Endometrial microvascular endothelial cells (primary cell): ENCODE data around the gene RAB5IF. TPM values are rescaled to one million over a fixed set of nuclear protein-coding genes. Genes with fewer than 3 reads are reported as not detected.
"Not testable (repeated sequence)": the region's sequence is repeated elsewhere in the genome, so short reads cannot be mapped to it uniquely, and the experiment has no call there.

Source experiments
- in situ Hi-C: cut with HindIII; loops from 2 replicates; pipeline ENCODE4 v1.10.0; 2017; ENCODE audit warnings: low sequenced_read_pairs, low pct_unique_long_range_greater_than_20kb; ENCODE audit errors: inconsistent ontology term
- total RNA-seq: library from RNA; depleted of rRNA; stranded (reverse); fragments of >200 nt; gene quantifications from one replicate; pipeline ENCODE4 v1.2.3, GENCODE V29; 2015; ENCODE audit errors: inconsistent ontology term

RAB5IF gene
- total RNA-seq, 1 donor from 2014 or later: 183 TPM

DNA sequence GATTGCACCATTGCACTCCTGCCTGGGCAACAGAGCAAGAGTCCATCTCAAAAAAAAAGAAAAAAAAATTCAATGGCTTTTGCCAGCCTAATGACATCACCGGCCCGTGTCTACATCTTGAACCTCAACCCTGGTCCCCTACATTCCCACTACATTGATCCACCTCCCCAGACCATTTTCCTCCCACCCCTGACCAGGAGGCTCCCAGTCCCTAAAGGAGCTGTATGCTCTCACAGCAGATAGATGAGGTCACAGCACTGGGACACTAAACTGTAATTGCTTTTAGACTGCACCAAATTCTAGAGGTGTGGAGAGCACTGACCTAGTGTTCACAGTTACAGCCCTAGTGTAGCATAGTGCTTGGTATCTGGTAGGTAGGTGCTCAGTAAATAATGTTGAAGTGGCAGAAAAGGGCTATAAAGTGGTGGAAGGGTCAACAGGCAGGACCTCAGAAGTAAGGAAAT is 21.5 kb upstream of the RAB5IF start:
- in situ Hi-C loops: no loop called here

GRCh38 chr20:36585410-36586125 is 20.0 kb upstream of the RAB5IF start:
- in situ Hi-C loops: no loop called here

GRCh38 chr20:36587388-36588070 is 18.1 kb upstream of the RAB5IF start:
- in situ Hi-C loops: no loop called here

GRCh38 chr20:36591281-36591680 is 14.3 kb upstream of the RAB5IF start:
- in situ Hi-C loops: no loop called here

GRCh38 chr20:36591854-36592641 is 13.5 kb upstream of the RAB5IF start:
- in situ Hi-C loops: no loop called here

- in situ Hi-C loops: no loop called here
These were observed 12.1 kb upstream of the RAB5IF start for GRCh38 chr20:36593347-36593929.

- in situ Hi-C loops: no loop called here
These were observed 5.7 kb upstream of the RAB5IF start for GRCh38 chr20:36599912-36600345.

DNA sequence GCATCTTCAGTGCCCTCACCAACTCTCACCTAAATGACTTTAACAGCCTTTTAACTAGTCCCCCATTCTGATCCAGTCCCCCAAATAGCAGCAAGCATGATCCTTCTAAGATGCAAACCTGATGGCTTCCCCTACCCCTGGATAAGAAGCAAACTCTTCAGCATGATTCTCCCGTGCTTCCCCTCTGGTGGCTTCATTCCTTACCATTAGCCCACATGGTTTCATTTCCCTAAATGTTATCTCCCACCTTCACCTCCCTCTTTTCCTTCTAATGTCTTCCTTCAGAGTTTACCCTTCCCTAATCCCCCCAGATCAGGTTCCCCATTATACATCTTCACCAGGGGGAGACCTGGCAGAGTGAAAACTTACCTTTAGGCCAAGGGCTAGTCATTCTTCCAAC is 4.0 kb upstream of the RAB5IF start:
- in situ Hi-C loops: no loop called here

DNA sequence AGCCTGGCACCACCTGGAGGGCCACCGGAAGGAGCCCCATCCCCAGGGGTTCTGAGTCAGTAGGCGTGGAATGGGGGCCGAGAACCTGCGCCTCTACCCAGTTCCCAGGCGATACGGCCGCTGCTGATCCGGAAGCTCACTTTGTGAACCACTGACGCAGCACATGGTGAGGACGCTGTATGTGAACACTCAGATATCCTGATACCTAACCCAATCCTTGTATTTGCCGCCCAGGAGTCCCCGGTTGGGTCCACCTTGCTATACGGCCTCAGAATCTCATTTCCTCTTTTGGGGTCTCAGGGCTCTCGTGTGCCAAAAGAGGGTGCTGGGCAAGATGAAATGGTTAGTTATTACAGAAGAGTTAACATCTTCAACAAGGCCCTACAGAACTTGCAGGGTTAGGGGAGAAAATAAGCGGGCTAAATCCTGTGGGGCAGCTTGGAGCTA is 604 bp upstream of the RAB5IF start:
- in situ Hi-C loops: no loop called here

- in situ Hi-C loops: no loop called here
These were observed 833 bp downstream of the RAB5IF start for GRCh38 chr20:36606158-36607066.

GRCh38 chr20:36607586-36608387 is 2.2 kb downstream of the RAB5IF start:
- in situ Hi-C loops: no loop called here

DNA sequence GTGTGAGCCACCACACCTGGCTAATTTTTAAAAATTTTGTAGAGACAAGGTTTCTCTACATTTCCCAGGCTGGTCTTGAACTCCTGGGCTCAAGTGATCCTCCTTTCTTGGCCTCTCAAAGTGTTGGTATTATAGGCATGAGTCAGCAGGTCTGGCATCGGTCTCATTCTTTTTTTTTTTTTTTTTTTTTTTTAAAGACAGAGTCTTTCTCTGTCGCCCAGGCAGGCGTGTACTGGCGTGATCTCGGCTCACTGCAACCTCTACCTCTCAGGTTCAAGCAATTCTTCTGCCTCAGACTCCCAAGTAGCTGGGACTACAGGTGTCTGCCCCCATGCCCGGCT is 2.8 kb downstream of the RAB5IF start:
- in situ Hi-C loops: not testable (repeated sequence)

- in situ Hi-C loops: no loop called here
These were observed 6.0 kb downstream of the RAB5IF start for GRCh38 chr20:36611625-36612024.

GRCh38 chr20:36613974-36614373 is 8.4 kb downstream of the RAB5IF start:
- in situ Hi-C loops: no loop called here

GRCh38 chr20:36614781-36615557 is 9.4 kb downstream of the RAB5IF start:
- in situ Hi-C loops: no loop called here

GRCh38 chr20:36620917-36621316 is 15.3 kb downstream of the RAB5IF start:
- in situ Hi-C loops: no loop called here

DNA sequence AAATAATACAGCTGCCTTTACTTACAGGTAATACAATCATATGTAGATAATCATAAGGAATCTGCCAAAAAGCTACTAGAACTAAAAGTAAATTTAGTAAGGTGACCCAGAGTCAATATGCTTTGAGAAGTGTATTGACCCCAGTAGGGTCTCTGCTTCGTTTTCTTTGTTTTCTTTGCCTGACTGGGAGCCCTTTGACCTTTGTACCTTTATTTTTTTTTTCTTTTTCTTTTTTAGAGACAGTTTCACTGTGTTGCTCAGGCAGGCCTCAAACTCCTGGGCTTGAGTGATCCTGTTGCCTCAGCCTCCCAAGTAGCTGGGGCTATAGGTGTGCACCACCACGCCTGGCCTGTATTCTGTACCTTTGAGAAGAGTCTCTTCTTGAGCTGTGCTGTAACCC is 17.9 kb downstream of the RAB5IF start:
- in situ Hi-C loops: no loop called here
